Mesodermal cell (in vitro differentiated cells): ENCODE results near the gene ACER3.
"Not testable (repeated sequence)": the region's sequence is repeated elsewhere in the genome, so short reads cannot be mapped to it uniquely, and the experiment has no call there.

Experiments
- H3K27ac ChIP-seq: 2 replicates; pipeline ENCODE4 v1.7.0; 2013; ENCODE audit warnings: mild to moderate bottlenecking, low read depth, low read length, moderate library complexity; ENCODE audit not compliant: severe bottlenecking
- H3K36me3 ChIP-seq: 2 replicates; pipeline ENCODE4 v1.7.1; 2013; ENCODE audit warnings: mild to moderate bottlenecking, low read length, moderate library complexity; ENCODE audit not compliant: control insufficient read depth, insufficient read depth
- H3K4me1 ChIP-seq: one replicate; pipeline ENCODE4 v1.7.1; 2013; ENCODE audit warnings: mild to moderate bottlenecking, low read length; ENCODE audit not compliant: insufficient read depth, control insufficient read depth, poor library complexity, severe bottlenecking
- H3K4me3 ChIP-seq: 2 replicates; pipeline ENCODE4 v1.7.0; 2013; ENCODE audit warnings: low read length, control low read depth, mild to moderate bottlenecking; ENCODE audit not compliant: insufficient read depth, poor library complexity, severe bottlenecking; ENCODE audit errors: extremely low read depth
- H3K9me3 ChIP-seq: 2 replicates; pipeline ENCODE4 v1.7.1; 2013; ENCODE audit warnings: mild to moderate bottlenecking, low read length, moderate library complexity; ENCODE audit not compliant: control insufficient read depth
- WGBS, 2 experiments: methylation state at CpG; one replicate each; pipeline ENCODE4 v1.1.5; 2013; ENCODE audit warnings: missing lambda C conversion rate in 2 of 2; ENCODE audit not compliant: insufficient coverage in 2 of 2; 5-methylcytosine and 5-hydroxymethylcytosine counted together

ACER3 gene

GRCh38 chr11:76854709-76855108, 6.0 kb upstream of the ACER3 start:
- Histone ChIP-seq H3K4me1 (no peaks in the 10 kb centered on the region), H3K4me3 (no peak overlapping the region), H3K9me3 (no peaks in the 10 kb centered on the region), H3K36me3 (no peaks in the 10 kb centered on the region), H3K27ac (no peak overlapping the region)
- WGBS, 2 experiments: 80 to 100% methylated on average over 1 of the region's 1 CpG

GRCh38 chr11:76855670-76856069, 5.0 kb upstream of the ACER3 start:
- H3K9me3 ChIP-seq, H3K36me3 ChIP-seq, H3K4me1 ChIP-seq, H3K4me3 ChIP-seq, H3K27ac ChIP-seq: not testable (repeated sequence)
- 66 to 92% methylated on average over 2 to 3 of the region's 5 CpGs for WGBS, 2 experiments

- Histone ChIP-seq H3K4me3 (no peak overlapping the region), H3K36me3 (no peaks in the 10 kb centered on the region), H3K9me3 (no peaks in the 10 kb centered on the region), H3K4me1 (no peaks in the 10 kb centered on the region), H3K27ac (no peak overlapping the region)
Observed at GRCh38 chr11:76856106-76856505, 4.6 kb upstream of the ACER3 start.

- Histone ChIP-seq H3K36me3 (no peaks in the 10 kb centered on the region), H3K4me1 (peaks cover 3% of the 10 kb centered on the region), H3K27ac (no peak overlapping the region), H3K4me3 (no peak overlapping the region), H3K9me3 (no peaks in the 10 kb centered on the region)
- WGBS, 2 experiments: 86% methylated on average over 1 of the region's 2 CpGs; no CpG with 5 or more reads in 1 of the 2 experiments
Observed at GRCh38 chr11:76856571-76856970, 4.1 kb upstream of the ACER3 start.

- Histone ChIP-seq H3K9me3 (no peaks in the 10 kb centered on the region), H3K36me3 (no peaks in the 10 kb centered on the region), H3K4me3 (no peak overlapping the region), H3K27ac (no peak overlapping the region), H3K4me1 (peaks cover 9% of the 10 kb centered on the region)
- 50 to 67% methylated on average over 2 to 3 of the region's 6 CpGs for WGBS, 2 experiments
Observed at GRCh38 chr11:76857781-76858410, 2.8 kb upstream of the ACER3 start.

- peaks cover 9% of the 10 kb centered on the region for H3K4me1 ChIP-seq
- H3K4me3 ChIP-seq: no peak overlapping the region
- 90% methylated on average over 6 to 10 of the region's 14 CpGs for WGBS, 2 experiments
- H3K9me3 ChIP-seq: no peaks in the 10 kb centered on the region
- H3K36me3 ChIP-seq: no peaks in the 10 kb centered on the region
- no peak overlapping the region for H3K27ac ChIP-seq
Observed at GRCh38 chr11:76859708-76860227, 950 bp upstream of the ACER3 start.

- H3K36me3 ChIP-seq: peaks cover 5% of the 10 kb centered on the region
- peak overlapping the region; percentile 75 for H3K4me3 ChIP-seq
- peaks cover 9% of the 10 kb centered on the region for H3K4me1 ChIP-seq
- no peaks in the 10 kb centered on the region for H3K9me3 ChIP-seq
- H3K27ac ChIP-seq: no peak overlapping the region
- 32 to 52% methylated on average over 3 to 4 of the region's 6 CpGs for WGBS, 2 experiments
Observed at GRCh38 chr11:76861490-76861953, 804 bp downstream of the ACER3 start.

GRCh38 chr11:76862794-76863193, 2.1 kb downstream of the ACER3 start:
- 100% methylated on average over 1 of the region's 2 CpGs for WGBS, 2 experiments
- H3K4me1 ChIP-seq, H3K27ac ChIP-seq, H3K4me3 ChIP-seq, H3K36me3 ChIP-seq, H3K9me3 ChIP-seq: not testable (repeated sequence)

- Histone ChIP-seq H3K27ac (no peak overlapping the region), H3K36me3 (peaks cover 7% of the 10 kb centered on the region), H3K9me3 (no peaks in the 10 kb centered on the region), H3K4me3 (no peak overlapping the region), H3K4me1 (peaks cover 9% of the 10 kb centered on the region)
- 83 to 100% methylated on average over 1 to 2 of the region's 3 CpGs for WGBS, 2 experiments
Observed at GRCh38 chr11:76863196-76863777, 2.6 kb downstream of the ACER3 start.

- H3K4me3 ChIP-seq: no peak overlapping the region
- no peak overlapping the region for H3K27ac ChIP-seq
- no peaks in the 10 kb centered on the region for H3K9me3 ChIP-seq
- 93 to 98% methylated on average over 4 to 5 of the region's 6 CpGs for WGBS, 2 experiments
- H3K4me1 ChIP-seq: no peaks in the 10 kb centered on the region
- peaks cover 15% of the 10 kb centered on the region for H3K36me3 ChIP-seq
Observed at GRCh38 chr11:76872959-76873827, 12.5 kb downstream of the ACER3 start.
